LNCaP clone FGC (cell line): ENCODE data around the gene KCP.

Experiments used
- DNase-seq: peaks from one replicate; pipeline ENCODE4 v3.0.0-alpha.2; 2011; ENCODE audit warnings: low read depth
- H3K4me3 ChIP-seq: 2 replicates; pipeline ENCODE4 v1.5.1; 2011; ENCODE audit warnings: mild to moderate bottlenecking, low read depth, low read length, control low read depth
- TF ChIP-seq, protein P1 (sequence below): IDR thresholded peaks from 2 replicates; pipeline ENCODE4 v1.5.1; 2012; ENCODE audit warnings: mild to moderate bottlenecking; ENCODE audit not compliant: control insufficient read depth, insufficient read depth; ENCODE audit errors: extremely low read depth

The KCP gene

GRCh38 chr7:128841921-128842673 is 68.4 kb downstream of the KCP start:
- H3K4me3 ChIP-seq: no peak overlapping the region
- TF ChIP-seq, protein P1, sequence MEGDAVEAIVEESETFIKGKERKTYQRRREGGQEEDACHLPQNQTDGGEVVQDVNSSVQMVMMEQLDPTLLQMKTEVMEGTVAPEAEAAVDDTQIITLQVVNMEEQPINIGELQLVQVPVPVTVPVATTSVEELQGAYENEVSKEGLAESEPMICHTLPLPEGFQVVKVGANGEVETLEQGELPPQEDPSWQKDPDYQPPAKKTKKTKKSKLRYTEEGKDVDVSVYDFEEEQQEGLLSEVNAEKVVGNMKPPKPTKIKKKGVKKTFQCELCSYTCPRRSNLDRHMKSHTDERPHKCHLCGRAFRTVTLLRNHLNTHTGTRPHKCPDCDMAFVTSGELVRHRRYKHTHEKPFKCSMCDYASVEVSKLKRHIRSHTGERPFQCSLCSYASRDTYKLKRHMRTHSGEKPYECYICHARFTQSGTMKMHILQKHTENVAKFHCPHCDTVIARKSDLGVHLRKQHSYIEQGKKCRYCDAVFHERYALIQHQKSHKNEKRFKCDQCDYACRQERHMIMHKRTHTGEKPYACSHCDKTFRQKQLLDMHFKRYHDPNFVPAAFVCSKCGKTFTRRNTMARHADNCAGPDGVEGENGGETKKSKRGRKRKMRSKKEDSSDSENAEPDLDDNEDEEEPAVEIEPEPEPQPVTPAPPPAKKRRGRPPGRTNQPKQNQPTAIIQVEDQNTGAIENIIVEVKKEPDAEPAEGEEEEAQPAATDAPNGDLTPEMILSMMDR: peak; percentile 71
- DNase-seq: no peak

- no peak overlapping the region for H3K4me3 ChIP-seq
- no peak for DNase-seq
- TF ChIP-seq, protein P1: no peak
Measured at GRCh38 chr7:128841171-128841690, 69.3 kb downstream of the KCP start.

DNA sequence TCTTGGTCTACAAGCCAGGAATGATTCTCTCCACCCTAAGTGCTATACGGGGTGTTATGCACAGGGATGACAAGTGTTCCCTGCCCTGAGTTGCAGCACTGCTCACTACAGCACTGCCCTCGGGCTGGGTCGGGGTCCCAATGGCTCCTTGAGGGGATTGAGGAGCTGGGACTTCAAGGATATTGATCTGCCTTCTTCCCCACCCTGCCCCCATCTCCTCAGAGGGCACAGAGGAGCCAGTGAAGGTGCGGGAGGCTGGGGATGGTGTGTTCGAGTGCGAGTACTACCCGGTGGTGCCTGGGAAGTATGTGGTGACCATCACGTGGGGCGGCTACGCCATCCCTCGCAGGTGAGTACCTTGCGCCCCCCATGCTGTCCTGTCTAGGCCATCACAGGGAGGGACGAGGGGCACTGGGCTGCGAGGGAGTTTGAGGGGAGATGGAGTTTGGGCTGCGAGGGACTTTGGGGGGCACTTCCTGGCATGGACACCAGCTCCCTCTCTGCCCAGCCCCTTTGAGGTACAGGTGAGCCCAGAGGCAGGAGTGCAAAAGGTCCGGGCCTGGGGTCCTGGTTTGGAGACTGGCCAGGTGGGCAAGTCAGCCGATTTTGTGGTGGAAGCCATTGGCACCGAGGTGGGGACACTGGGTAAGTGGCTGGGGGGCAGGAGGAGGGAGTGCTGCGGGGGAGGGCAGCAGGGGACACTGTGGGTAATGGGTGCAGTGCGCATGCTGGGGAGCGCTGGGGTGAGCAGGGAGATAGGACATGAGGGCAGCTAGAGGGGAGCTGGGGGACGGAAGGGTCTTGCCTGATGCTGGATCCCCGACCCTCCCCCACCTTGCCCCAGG is 70.0 kb downstream of the KCP start:
- no peak for DNase-seq
- TF ChIP-seq, protein P1: no peak
- no peak overlapping the region for H3K4me3 ChIP-seq

- DNase-seq: no peak
- H3K4me3 ChIP-seq: no peak overlapping the region
- TF ChIP-seq, protein P1: no peak
Measured at GRCh38 chr7:128839751-128840177, 70.7 kb downstream of the KCP start.

- H3K4me3 ChIP-seq: no peak overlapping the region
- TF ChIP-seq, protein P1: no peak
- no peak for DNase-seq
Measured at GRCh38 chr7:128838981-128839731, 71.4 kb downstream of the KCP start.

DNA sequence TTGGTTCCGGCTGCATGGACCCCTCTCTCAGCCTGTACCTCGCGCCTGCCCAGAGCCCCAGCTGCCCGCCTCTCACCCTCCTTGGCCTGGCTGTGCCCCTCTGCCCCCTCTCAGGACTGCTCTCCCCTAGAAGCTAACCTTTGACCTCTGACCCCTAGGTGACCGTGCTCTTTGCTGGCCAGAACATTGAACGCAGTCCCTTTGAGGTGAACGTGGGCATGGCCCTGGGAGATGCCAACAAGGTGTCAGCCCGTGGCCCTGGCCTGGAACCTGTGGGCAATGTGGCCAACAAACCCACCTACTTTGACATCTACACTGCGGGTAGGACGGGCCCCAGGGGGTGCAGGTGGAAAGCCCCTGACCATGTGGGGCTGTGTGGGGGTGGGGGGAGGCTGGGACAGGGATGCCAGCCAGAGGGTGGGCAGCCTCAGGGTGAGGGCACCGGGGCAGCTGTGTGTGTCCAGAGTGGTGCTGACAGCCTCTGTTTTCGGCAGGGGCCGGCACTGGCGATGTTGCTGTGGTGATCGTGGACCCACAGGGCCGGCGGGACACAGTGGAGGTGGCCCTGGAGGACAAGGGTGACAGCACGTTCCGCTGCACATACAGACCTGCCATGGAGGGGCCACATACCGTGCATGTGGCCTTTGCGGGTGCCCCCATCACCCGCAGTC is 72.3 kb downstream of the KCP start:
- TF ChIP-seq, protein P1: no peak
- no peak overlapping the region for H3K4me3 ChIP-seq
- no peak for DNase-seq
